ENCODE measurements around the gene SGMS1.

- TF ChIP-seq EZH2 (IDR thresholded peaks at IDR 0.05): no peak
- no peak for TF ChIP-seq EZH2phosphoT487 (IDR thresholded peaks at IDR 0.05)
- TF ChIP-seq CTCF (IDR thresholded peaks at IDR 0.05): no peak
Measured at GRCh38 chr10:50461834-50462233, 161.9 kb downstream of the SGMS1 start.

Measured in neural progenitor cell (in vitro differentiated cells).